ENCODE measurements around the gene TNNC1.

Gene TNNC1

GRCh38 chr3:52433996-52434479 lies 19.8 kb downstream of the TNNC1 start:
- DNase-seq (ENCODE audit: extremely low spot score), result no peak
- CTCF ChIA-PET, result interaction anchor here (1.8 kb wide), 1 partner anchor 12 kb away, joined by 8 read pairs; the partner anchor contains the start of gene SEMA3G
- TF ChIP-seq SP1 (IDR thresholded peaks at IDR 0.05) (no peak), CTBP1 (IDR thresholded peaks at IDR 0.05; ENCODE audit: borderline replicate concordance) (no peak), NFRKB (IDR thresholded peaks at IDR 0.05) (no peak), BHLHE40 (IDR thresholded peaks at IDR 0.05; ENCODE audit: borderline replicate concordance) (no peak), ZNF384 (IDR thresholded peaks at IDR 0.05) (no peak), LEF1 (IDR thresholded peaks at IDR 0.05; ENCODE audit: borderline replicate concordance) (no peak), FOXM1 (IDR thresholded peaks at IDR 0.05; ENCODE audit: borderline replicate concordance) (no peak), PKNOX1 (IDR thresholded peaks at IDR 0.05) (no peak), HDGF (IDR thresholded peaks at IDR 0.05; ENCODE audit: borderline replicate concordance) (no peak), SUZ12 (IDR thresholded peaks at IDR 0.05) (no peak), ELF4 (IDR thresholded peaks at IDR 0.05) (no peak), FOXA1 (IDR thresholded peaks at IDR 0.05) (no peak), ARNT (IDR thresholded peaks at IDR 0.05) (no peak), L3MBTL2 (conservative IDR thresholded peaks at IDR 0.05) (no peak), FOXK2 (IDR thresholded peaks at IDR 0.05) (no peak), TARDBP (IDR thresholded peaks at IDR 0.05) (no peak)
- POLR2A ChIA-PET, result interaction anchor here (2.5 kb wide), 1 partner anchor 12 kb away, joined by 11 read pairs; the partner anchor contains the start of gene SEMA3G

GRCh38 chr3:52433328-52433995 lies 20.4 kb downstream of the TNNC1 start:
- ChIA-PET POLR2A (interaction anchor here (2.5 kb wide), 1 partner anchor 13 kb away, joined by 11 read pairs; the partner anchor contains the start of gene SEMA3G), CTCF (interaction anchor here (1.2 to 1.8 kb wide), 2 partner anchors 13 kb away, joined by 5 to 8 read pairs; partner anchors contain the start of gene SEMA3G)
- no peak for TF ChIP-seq CTBP1 (IDR thresholded peaks at IDR 0.05; ENCODE audit: borderline replicate concordance)
- no peak for DNase-seq (ENCODE audit: extremely low spot score)

GRCh38 chr3:52432691-52433141 lies 21.1 kb downstream of the TNNC1 start:
- POLR2A ChIA-PET, result interaction anchor here (1.5 to 2.5 kb wide), 2 partner anchors 13 to 21 kb away, joined by 4 to 11 read pairs; partner anchors contain the start of genes SEMA3G and TNNC1
- CTCF ChIA-PET, result interaction anchor here (0.5 to 1.2 kb wide), 3 partner anchors 13 to 200 kb away, joined by 4 to 6 read pairs (median 5); no protein-coding TSS in a partner anchor
- no peak for DNase-seq (ENCODE audit: extremely low spot score)
- TF ChIP-seq NFRKB (IDR thresholded peaks at IDR 0.05) (no peak), FOXA1 (IDR thresholded peaks at IDR 0.05) (no peak), SUZ12 (IDR thresholded peaks at IDR 0.05) (no peak), FOXK2 (IDR thresholded peaks at IDR 0.05) (no peak), BHLHE40 (IDR thresholded peaks at IDR 0.05; ENCODE audit: borderline replicate concordance) (no peak), FOXM1 (IDR thresholded peaks at IDR 0.05; ENCODE audit: borderline replicate concordance) (no peak), CTBP1 (IDR thresholded peaks at IDR 0.05; ENCODE audit: borderline replicate concordance) (no peak), ZNF384 (IDR thresholded peaks at IDR 0.05) (no peak), LEF1 (IDR thresholded peaks at IDR 0.05; ENCODE audit: borderline replicate concordance) (no peak), L3MBTL2 (conservative IDR thresholded peaks at IDR 0.05) (no peak), SP1 (IDR thresholded peaks at IDR 0.05) (no peak), HDGF (IDR thresholded peaks at IDR 0.05; ENCODE audit: borderline replicate concordance) (no peak)

GRCh38 chr3:52432225-52432624 lies 21.6 kb downstream of the TNNC1 start:
- DNase-seq (ENCODE audit: extremely low spot score), result no peak
- ChIA-PET POLR2A (interaction anchor here (1.5 kb wide), 1 partner anchor 21 kb away, joined by 4 read pairs; the partner anchor contains the start of gene TNNC1), CTCF (interaction anchor here (0.5 to 4.9 kb wide), 3 partner anchors 16 to 200 kb away, joined by 4 to 35 read pairs (median 6); no protein-coding TSS in a partner anchor)
- TF ChIP-seq NFRKB (IDR thresholded peaks at IDR 0.05) (no peak), PKNOX1 (IDR thresholded peaks at IDR 0.05) (no peak), HDGF (IDR thresholded peaks at IDR 0.05; ENCODE audit: borderline replicate concordance) (no peak), ELF4 (IDR thresholded peaks at IDR 0.05) (no peak), ARNT (IDR thresholded peaks at IDR 0.05) (no peak), L3MBTL2 (conservative IDR thresholded peaks at IDR 0.05) (no peak), FOXK2 (IDR thresholded peaks at IDR 0.05) (no peak), CTBP1 (IDR thresholded peaks at IDR 0.05; ENCODE audit: borderline replicate concordance) (no peak), FOXA1 (IDR thresholded peaks at IDR 0.05) (no peak), BHLHE40 (IDR thresholded peaks at IDR 0.05; ENCODE audit: borderline replicate concordance) (no peak), SP1 (IDR thresholded peaks at IDR 0.05) (no peak)

- no peak for TF ChIP-seq FOXM1 (IDR thresholded peaks at IDR 0.05; ENCODE audit: borderline replicate concordance)
- TF ChIP-seq SP1 (IDR thresholded peaks at IDR 0.05), result no peak
- no peak for TF ChIP-seq ZNF384 (IDR thresholded peaks at IDR 0.05)
- no peak for TF ChIP-seq PKNOX1 (IDR thresholded peaks at IDR 0.05)
- no peak for TF ChIP-seq HDGF (IDR thresholded peaks at IDR 0.05; ENCODE audit: borderline replicate concordance)
- ChIA-PET POLR2A (interaction anchor here (1.5 kb wide), 1 partner anchor 22 kb away, joined by 4 read pairs; the partner anchor contains the start of gene TNNC1), CTCF (interaction anchor here (0.5 to 4.9 kb wide), 2 partner anchors 16 to 19 kb away, joined by 6 to 35 read pairs; no protein-coding TSS in a partner anchor)
- no peak for DNase-seq (ENCODE audit: extremely low spot score)
Measured at GRCh38 chr3:52431459-52432223, 22.2 kb downstream of the TNNC1 start.
